ENCODE measurements around the gene RECK. TPM values are rescaled to one million over a fixed set of nuclear protein-coding genes. Genes with fewer than 3 reads are reported as not detected.

The RECK gene
- total RNA-seq, 4 donors from 2014 or later = 2.9 to 4.1 (median 3.5) TPM

DNA sequence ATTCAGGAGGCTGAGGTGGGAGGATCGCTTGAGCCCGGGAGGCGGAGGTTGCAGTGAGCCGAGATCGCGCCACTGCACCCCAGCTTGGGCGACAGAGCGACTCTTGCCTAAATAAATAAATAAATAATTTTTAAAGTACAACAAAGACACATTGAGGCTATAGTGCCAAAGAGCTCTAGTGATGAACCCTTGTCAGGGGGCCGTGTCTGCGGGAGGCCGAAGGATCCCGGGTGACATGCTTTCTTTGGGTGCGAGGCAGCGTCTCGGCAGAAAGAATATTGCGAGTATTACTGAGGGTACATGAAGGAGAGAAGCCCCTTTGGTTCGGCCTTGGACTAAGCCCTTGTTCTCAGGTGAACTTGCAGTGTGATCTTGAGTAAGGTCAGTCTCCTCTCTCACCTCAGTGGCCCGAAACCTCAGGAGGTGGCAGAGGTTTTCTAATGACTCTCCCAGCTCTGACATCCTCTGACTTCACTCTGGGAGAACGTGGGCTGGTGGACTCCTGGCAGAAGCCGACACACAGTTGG lies 397 bp upstream of the RECK start:
- in situ Hi-C loops (cut with MboI; ENCODE audit: low sequenced_read_pairs in 4 of 4) = no loop called here
- H3K27ac ChIP-seq = peak overlapping the region in 2 of 4 donors; percentile 67
- no peak for DNase-seq
- H3K9me3 ChIP-seq = no peaks in the 10 kb centered on the region
- no peaks in the 10 kb centered on the region for H3K36me3 ChIP-seq
- peak overlapping the region; percentile 68 to 90 (median 76) for H3K4me3 ChIP-seq
- peaks cover 4 to 10% of the 10 kb centered on the region in 2 donors for H3K4me1 ChIP-seq
- intact Hi-C loops (cut with DNase I; ENCODE audit: low total_unique reads) = loop anchor here (10.0 kb wide), 3 partner anchors 58 to 358 kb away; partner anchors contain the start of gene CCIN
- no peak for ATAC-seq
- TF ChIP-seq POLR2A (IDR thresholded peaks at IDR 0.05) = no peak
- TF ChIP-seq, protein P1, sequence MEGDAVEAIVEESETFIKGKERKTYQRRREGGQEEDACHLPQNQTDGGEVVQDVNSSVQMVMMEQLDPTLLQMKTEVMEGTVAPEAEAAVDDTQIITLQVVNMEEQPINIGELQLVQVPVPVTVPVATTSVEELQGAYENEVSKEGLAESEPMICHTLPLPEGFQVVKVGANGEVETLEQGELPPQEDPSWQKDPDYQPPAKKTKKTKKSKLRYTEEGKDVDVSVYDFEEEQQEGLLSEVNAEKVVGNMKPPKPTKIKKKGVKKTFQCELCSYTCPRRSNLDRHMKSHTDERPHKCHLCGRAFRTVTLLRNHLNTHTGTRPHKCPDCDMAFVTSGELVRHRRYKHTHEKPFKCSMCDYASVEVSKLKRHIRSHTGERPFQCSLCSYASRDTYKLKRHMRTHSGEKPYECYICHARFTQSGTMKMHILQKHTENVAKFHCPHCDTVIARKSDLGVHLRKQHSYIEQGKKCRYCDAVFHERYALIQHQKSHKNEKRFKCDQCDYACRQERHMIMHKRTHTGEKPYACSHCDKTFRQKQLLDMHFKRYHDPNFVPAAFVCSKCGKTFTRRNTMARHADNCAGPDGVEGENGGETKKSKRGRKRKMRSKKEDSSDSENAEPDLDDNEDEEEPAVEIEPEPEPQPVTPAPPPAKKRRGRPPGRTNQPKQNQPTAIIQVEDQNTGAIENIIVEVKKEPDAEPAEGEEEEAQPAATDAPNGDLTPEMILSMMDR (IDR thresholded peaks at IDR 0.05 in 4 of 5, conservative IDR thresholded peaks at IDR 0.05 in 1 of 5) = no peak
- peaks cover 0 to 10% (median 7%) of the 10 kb centered on the region in 3 donors for H3K27me3 ChIP-seq

DNA sequence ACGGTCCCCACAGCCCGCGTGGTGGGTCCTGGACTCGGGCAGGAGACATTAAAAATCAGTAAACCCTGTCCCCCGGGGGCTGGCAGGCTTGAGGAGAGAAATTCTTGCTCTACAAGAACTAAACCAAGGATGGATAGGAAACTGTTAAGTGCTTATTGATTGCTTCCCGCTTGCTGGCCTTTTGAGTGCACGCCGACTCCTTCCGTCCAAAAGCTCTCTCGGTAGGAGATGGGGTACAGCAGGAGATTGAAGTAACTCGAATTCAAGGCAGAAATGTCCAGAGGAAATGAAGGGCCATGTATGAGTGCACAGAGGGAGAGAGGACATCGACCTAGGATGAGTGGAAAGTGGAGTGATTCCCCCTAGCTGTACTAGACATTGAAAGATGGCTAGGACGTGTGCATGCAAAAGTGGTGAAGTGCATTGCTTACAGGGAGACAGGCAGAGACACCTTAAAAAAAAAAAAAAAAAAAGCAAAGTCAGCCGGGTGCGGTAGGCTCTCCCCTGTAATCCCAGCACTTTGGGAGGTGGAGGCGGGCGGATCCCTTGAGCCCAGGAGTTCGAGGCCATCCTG lies 923 bp downstream of the RECK start:
- ATAC-seq (no peak), DNase-seq (no peak)
- in situ Hi-C loops (cut with MboI; ENCODE audit: low sequenced_read_pairs in 4 of 4) = no loop called here
- TF ChIP-seq, protein P1 (IDR thresholded peaks at IDR 0.05 in 4 of 5, conservative IDR thresholded peaks at IDR 0.05 in 1 of 5) = no peak
- no peak for TF ChIP-seq POLR2A (IDR thresholded peaks at IDR 0.05)
- intact Hi-C loops (cut with DNase I; ENCODE audit: low total_unique reads) = loop anchor here (10.0 kb wide), 3 partner anchors 57 to 357 kb away; partner anchors contain the start of gene CCIN
- H3K27ac ChIP-seq = peak overlapping the region; percentile 67 to 77 (median 68)
- peaks cover 4 to 10% of the 10 kb centered on the region in 2 donors for H3K4me1 ChIP-seq
- H3K27me3 ChIP-seq = peaks cover 0 to 10% (median 7%) of the 10 kb centered on the region in 3 donors
- peak overlapping the region; percentile 68 to 90 (median 76) for H3K4me3 ChIP-seq
- H3K36me3 ChIP-seq = no peaks in the 10 kb centered on the region
- no peaks in the 10 kb centered on the region for H3K9me3 ChIP-seq

DNA sequence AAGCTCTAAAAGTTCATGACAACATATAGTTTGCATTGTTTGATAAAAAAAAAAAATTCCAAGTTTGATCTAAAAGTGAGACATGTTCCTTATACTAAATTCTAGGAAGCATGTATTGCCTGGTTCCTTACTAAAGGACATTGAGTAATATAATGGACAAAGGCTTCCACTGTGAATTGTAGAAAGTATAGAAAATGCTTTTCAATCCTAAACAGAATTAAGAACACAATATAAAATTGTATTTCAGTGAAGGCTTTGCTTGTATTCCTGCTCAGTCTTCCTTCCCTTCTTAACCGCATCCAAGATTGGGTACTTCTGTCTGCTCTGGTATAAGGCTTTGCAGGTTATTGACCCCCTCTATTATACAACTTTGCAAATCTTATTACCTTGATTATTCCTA lies 2.4 kb downstream of the RECK start:
- Histone ChIP-seq H3K4me3 (no peak overlapping the region), H3K27ac (no peak overlapping the region), H3K36me3 (no peaks in the 10 kb centered on the region), H3K27me3 (peaks cover 0 to 10% (median 7%) of the 10 kb centered on the region in 3 donors), H3K9me3 (no peaks in the 10 kb centered on the region), H3K4me1 (peaks cover 4 to 10% of the 10 kb centered on the region in 2 donors)
- intact Hi-C loops (cut with DNase I; ENCODE audit: low total_unique reads) (loop anchor here (10.0 kb wide), 3 partner anchors 56 to 356 kb away; partner anchors contain the start of gene CCIN), in situ Hi-C loops (cut with MboI; ENCODE audit: low sequenced_read_pairs in 4 of 4) (no loop called here)
- DNase-seq (no peak), ATAC-seq (no peak)
- TF ChIP-seq, protein P1 (IDR thresholded peaks at IDR 0.05 in 4 of 5, conservative IDR thresholded peaks at IDR 0.05 in 1 of 5) = no peak
- no peak for TF ChIP-seq POLR2A (IDR thresholded peaks at IDR 0.05)

DNA sequence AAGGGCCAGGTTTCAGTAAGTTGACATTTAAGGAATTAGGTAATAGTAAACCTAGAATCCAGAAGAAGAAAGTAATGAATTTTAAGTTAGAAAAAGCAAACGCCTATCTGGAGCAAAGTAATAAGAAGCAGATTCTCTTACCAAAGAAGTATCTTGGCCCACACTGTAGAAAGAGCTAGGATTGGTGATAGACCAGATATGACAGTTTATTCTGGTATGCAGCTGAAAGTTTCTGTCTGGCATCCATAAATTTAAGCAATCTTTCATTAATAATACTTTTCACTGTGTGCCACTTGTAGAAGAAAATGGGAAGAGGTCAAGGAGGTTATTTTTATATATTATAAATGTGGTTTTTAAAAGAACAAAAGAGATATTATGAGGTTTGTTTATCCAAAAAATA lies 3.0 kb downstream of the RECK start:
- in situ Hi-C loops (cut with MboI; ENCODE audit: low sequenced_read_pairs in 4 of 4) = no loop called here
- DNase-seq = no peak
- intact Hi-C loops (cut with DNase I; ENCODE audit: low total_unique reads) = loop anchor here (10.0 kb wide), 3 partner anchors 55 to 355 kb away; partner anchors contain the start of gene CCIN
- H3K27me3 ChIP-seq = peaks cover 0 to 10% (median 7%) of the 10 kb centered on the region in 3 donors
- no peaks in the 10 kb centered on the region for H3K9me3 ChIP-seq
- TF ChIP-seq, protein P1 (IDR thresholded peaks at IDR 0.05 in 4 of 5, conservative IDR thresholded peaks at IDR 0.05 in 1 of 5) = no peak
- no peak for TF ChIP-seq POLR2A (IDR thresholded peaks at IDR 0.05)
- peaks cover 4 to 10% of the 10 kb centered on the region in 2 donors for H3K4me1 ChIP-seq
- no peaks in the 10 kb centered on the region for H3K36me3 ChIP-seq
- H3K27ac ChIP-seq = no peak overlapping the region
- no peak for ATAC-seq
- no peak overlapping the region for H3K4me3 ChIP-seq
